Thyroid gland (tissue), 4 donors: Measurements from ENCODE around the gene GLIS1. TPM values are rescaled to one million over a fixed set of nuclear protein-coding genes. Genes with fewer than 3 reads are reported as not detected.

Source experiments
- DNase-seq, 2 donors: peaks; one replicate each; pipeline ENCODE4 v3.0.0-alpha.2; 2019
- H3K27ac ChIP-seq, 3 donors: fragments of 200-600 bp; sonication (generic); 1 replicate in 2 of 3; 2 replicates in 1 of 3; pipeline ENCODE4 v1.5.1; 2016 to 2019; ENCODE audit warnings: mild to moderate bottlenecking in 1 of 3, moderate library complexity in 1 of 3
- H3K27me3 ChIP-seq: fragments of 200-600 bp; sonication (generic); one replicate; pipeline ENCODE4 v1.5.1; 2019
- H3K36me3 ChIP-seq, 2 donors: fragments of 200-600 bp; sonication (generic); one replicate each; pipeline ENCODE4 v1.5.1; 2016 to 2019
- H3K4me1 ChIP-seq, 2 donors: fragments of 200-600 bp; sonication (generic); one replicate each; pipeline ENCODE4 v1.5.1; 2017 to 2019
- H3K4me3 ChIP-seq, 3 donors: fragments of 200-600 bp; sonication (generic); replicated peaks in 1 of 3; 1 replicate in 2 of 3; 2 replicates in 1 of 3; pipeline ENCODE4 v1.5.1; 2016; ENCODE audit warnings: mild to moderate bottlenecking in 1 of 3
- H3K9me3 ChIP-seq: fragments of 200-600 bp; sonication (generic); one replicate; pipeline ENCODE4 v1.5.1; 2017
- CTCF ChIP-seq, 6 experiments: fragments of 200-600 bp in 3 of 6; fragments of 450-650 bp in 3 of 6; sonication (generic) in 3 of 6; IDR thresholded peaks; one replicate each; pipeline ENCODE4 v1.5.1; 2016 to 2019; ENCODE audit warnings: antibody characterized with exemption in 6 of 6, mild to moderate bottlenecking in 2 of 6, inconsistent platforms in 1 of 6, moderate library complexity in 1 of 6
- POLR2A ChIP-seq, 2 donors: fragments of 450-650 bp; IDR thresholded peaks; one replicate each; pipeline ENCODE4 v1.6.1; 2017; ENCODE audit warnings: antibody characterized with exemption in 2 of 2, mild to moderate bottlenecking in 2 of 2, moderate library complexity in 1 of 2
- WGBS, 2 donors: methylation state at CpG; one replicate each; pipeline ENCODE4 v1.1.5; 2017; 5-methylcytosine and 5-hydroxymethylcytosine counted together
- intact Hi-C: fragments of 100-400 bp; cut with DNase I; formaldehyde crosslinking; loops from one replicate; pipeline ENCODE4 v1.15.1; 2023
- total RNA-seq, 4 donors: library from RNA; depleted of rRNA; stranded (reverse); fragments of >200 nt; gene quantifications; one replicate each; pipeline ENCODE4 v1.2.3, GENCODE V29; 2016

GLIS1 gene
- total RNA-seq, 4 donors from 2014 or later = 0.29 TPM; not detected in 3

GRCh38 chr1:53501065-53502005 is 237.6 kb downstream of the GLIS1 start:
- intact Hi-C loops = no loop called here
- Histone ChIP-seq H3K27ac (no peak overlapping the region), H3K27me3 (no peaks in the 10 kb centered on the region), H3K9me3 (no peaks in the 10 kb centered on the region), H3K4me1 (peaks cover 0 to 5% of the 10 kb centered on the region in 2 donors), H3K36me3 (no peaks in the 10 kb centered on the region), H3K4me3 (no peak overlapping the region)
- peak; percentile 74 to 79 for DNase-seq
- TF ChIP-seq POLR2A (IDR thresholded peaks at IDR 0.05) (no peak), CTCF (IDR thresholded peaks at IDR 0.05) (no peak)
- 40 to 46% methylated on average over 11 to 21 of the region's 21 CpGs for WGBS, 2 donors

GRCh38 chr1:53500204-53501064 is 238.5 kb downstream of the GLIS1 start:
- no peak overlapping the region for H3K4me3 ChIP-seq
- H3K27ac ChIP-seq = no peak overlapping the region
- WGBS, 2 donors = 78 to 79% methylated on average over 27 to 30 of the region's 34 CpGs
- no peak for TF ChIP-seq POLR2A (IDR thresholded peaks at IDR 0.05)
- no peak for TF ChIP-seq CTCF (IDR thresholded peaks at IDR 0.05)
- peaks cover 0 to 5% of the 10 kb centered on the region in 2 donors for H3K4me1 ChIP-seq
- H3K27me3 ChIP-seq = no peaks in the 10 kb centered on the region
- H3K9me3 ChIP-seq = no peaks in the 10 kb centered on the region
- intact Hi-C loops = no loop called here
- H3K36me3 ChIP-seq = no peaks in the 10 kb centered on the region
- DNase-seq = no peak

- intact Hi-C loops = no loop called here
- no peak overlapping the region for H3K4me3 ChIP-seq
- TF ChIP-seq CTCF (IDR thresholded peaks at IDR 0.05) (no peak), POLR2A (IDR thresholded peaks at IDR 0.05) (no peak)
- H3K27me3 ChIP-seq = no peaks in the 10 kb centered on the region
- no peaks in the 10 kb centered on the region for H3K9me3 ChIP-seq
- WGBS, 2 donors = 83 to 91% methylated on average over 12 to 13 of the region's 20 CpGs
- H3K4me1 ChIP-seq = peaks cover 0 to 5% of the 10 kb centered on the region in 2 donors
- no peaks in the 10 kb centered on the region for H3K36me3 ChIP-seq
- DNase-seq = no peak
- H3K27ac ChIP-seq = no peak overlapping the region
Observed at GRCh38 chr1:53499257-53500203, 239.4 kb downstream of the GLIS1 start.

- WGBS, 2 donors = 52 to 61% methylated on average over 8 to 9 of the region's 9 CpGs
- intact Hi-C loops = no loop called here
- DNase-seq = no peak
- Histone ChIP-seq H3K4me3 (no peak overlapping the region), H3K4me1 (peaks cover 0 to 5% of the 10 kb centered on the region in 2 donors), H3K36me3 (no peaks in the 10 kb centered on the region), H3K27ac (no peak overlapping the region), H3K27me3 (no peaks in the 10 kb centered on the region), H3K9me3 (no peaks in the 10 kb centered on the region)
- TF ChIP-seq CTCF (IDR thresholded peaks at IDR 0.05) = no peak
- TF ChIP-seq POLR2A (IDR thresholded peaks at IDR 0.05) = no peak
Observed at GRCh38 chr1:53498555-53499131, 240.3 kb downstream of the GLIS1 start.
